Activated naive CD8-positive, alpha-beta T cell (primary cell): ENCODE results near the gene SUSD1.

ENCODE experiments used
- H3K27ac Mint-ChIP-seq: one replicate; pipeline ENCODE4 v1.8.0; 2021; ENCODE audit warnings: mixed read lengths
- H3K27me3 Mint-ChIP-seq: one replicate; pipeline ENCODE4 v1.8.0; 2021; ENCODE audit warnings: mixed read lengths
- H3K36me3 Mint-ChIP-seq: one replicate; pipeline ENCODE4 v1.8.0; 2021; ENCODE audit warnings: mixed read lengths
- H3K4me1 Mint-ChIP-seq: one replicate; pipeline ENCODE4 v1.8.0; 2021; ENCODE audit warnings: low read depth, mixed read lengths
- H3K4me3 Mint-ChIP-seq: one replicate; pipeline ENCODE4 v1.8.0; 2021; ENCODE audit warnings: mild to moderate bottlenecking, mixed read lengths
- H3K9me3 Mint-ChIP-seq: one replicate; pipeline ENCODE4 v1.8.0; 2021; ENCODE audit warnings: low read depth, mixed read lengths

SUSD1 gene

GRCh38 chr9:112184221-112184620 is 9.1 kb upstream of the SUSD1 start:
- H3K27me3 Mint-ChIP-seq = no peaks in the 10 kb centered on the region
- H3K4me1 Mint-ChIP-seq = peaks cover 20% of the 10 kb centered on the region
- H3K27ac Mint-ChIP-seq = no peak overlapping the region
- H3K4me3 Mint-ChIP-seq = no peak overlapping the region
- H3K36me3 Mint-ChIP-seq = peaks cover 7% of the 10 kb centered on the region
- H3K9me3 Mint-ChIP-seq = no peaks in the 10 kb centered on the region

DNA sequence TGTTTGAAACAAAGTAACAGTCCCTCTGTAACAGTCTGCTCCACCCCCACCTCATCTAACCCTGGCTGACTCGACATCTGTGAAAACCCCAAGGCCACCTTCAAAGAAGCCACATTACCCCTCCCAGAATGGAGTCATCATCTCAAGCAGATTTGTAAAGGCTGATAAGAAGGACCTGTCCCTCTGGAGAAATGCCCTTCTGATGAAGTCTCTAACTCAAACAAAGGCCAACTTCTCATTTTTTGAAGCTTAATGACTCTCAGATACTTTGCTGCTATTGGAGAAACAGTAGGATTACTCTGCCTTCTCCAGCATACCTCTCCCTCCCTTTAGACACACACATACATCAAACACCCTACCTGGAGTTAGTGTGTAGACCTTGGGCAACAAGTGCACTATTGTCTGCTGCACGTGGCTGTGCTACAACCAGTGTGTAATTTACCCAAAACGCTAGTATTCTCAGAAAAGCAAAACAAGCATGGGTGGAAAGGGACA is 5.3 kb upstream of the SUSD1 start:
- Mint-ChIP-seq H3K9me3 (no peaks in the 10 kb centered on the region), H3K27me3 (no peaks in the 10 kb centered on the region), H3K36me3 (peaks cover 4% of the 10 kb centered on the region), H3K27ac (peak overlapping the region; percentile 54), H3K4me1 (peaks cover 39% of the 10 kb centered on the region), H3K4me3 (peak overlapping the region; percentile 1)

GRCh38 chr9:112179816-112180215 is 4.7 kb upstream of the SUSD1 start:
- H3K27me3 Mint-ChIP-seq = no peaks in the 10 kb centered on the region
- no peaks in the 10 kb centered on the region for H3K9me3 Mint-ChIP-seq
- H3K27ac Mint-ChIP-seq = no peak overlapping the region
- H3K4me3 Mint-ChIP-seq = no peak overlapping the region
- peaks cover 4% of the 10 kb centered on the region for H3K36me3 Mint-ChIP-seq
- H3K4me1 Mint-ChIP-seq = peaks cover 40% of the 10 kb centered on the region

GRCh38 chr9:112176524-112176923 is 1.4 kb upstream of the SUSD1 start:
- H3K27ac Mint-ChIP-seq = peak overlapping the region; percentile 17
- H3K9me3 Mint-ChIP-seq = no peaks in the 10 kb centered on the region
- peak overlapping the region; percentile 69 for H3K4me3 Mint-ChIP-seq
- no peaks in the 10 kb centered on the region for H3K27me3 Mint-ChIP-seq
- H3K4me1 Mint-ChIP-seq = peaks cover 63% of the 10 kb centered on the region
- H3K36me3 Mint-ChIP-seq = no peaks in the 10 kb centered on the region

- Mint-ChIP-seq H3K27me3 (no peaks in the 10 kb centered on the region), H3K4me3 (peak overlapping the region; percentile 69), H3K4me1 (peaks cover 59% of the 10 kb centered on the region), H3K9me3 (no peaks in the 10 kb centered on the region), H3K27ac (peak overlapping the region; percentile 64), H3K36me3 (peaks cover 2% of the 10 kb centered on the region)
These were observed 759 bp upstream of the SUSD1 start for GRCh38 chr9:112175796-112176315.

- Mint-ChIP-seq H3K4me1 (peaks cover 52% of the 10 kb centered on the region), H3K9me3 (no peaks in the 10 kb centered on the region), H3K27me3 (no peaks in the 10 kb centered on the region)
These were observed 704 bp downstream of the SUSD1 start for GRCh38 chr9:112174222-112174964.

GRCh38 chr9:112173489-112174221 is 1.4 kb downstream of the SUSD1 start:
- H3K4me3 Mint-ChIP-seq = peak overlapping the region; percentile 89
- H3K4me1 Mint-ChIP-seq = peaks cover 58% of the 10 kb centered on the region
- peaks cover 4% of the 10 kb centered on the region for H3K36me3 Mint-ChIP-seq

More at GRCh38 chr9:112174222-112174964, 704 bp downstream of the SUSD1 start:
- Mint-ChIP-seq H3K27ac (peak overlapping the region; percentile 84), H3K36me3 (peaks cover 2% of the 10 kb centered on the region), H3K4me3 (peak overlapping the region; percentile 89)

DNA sequence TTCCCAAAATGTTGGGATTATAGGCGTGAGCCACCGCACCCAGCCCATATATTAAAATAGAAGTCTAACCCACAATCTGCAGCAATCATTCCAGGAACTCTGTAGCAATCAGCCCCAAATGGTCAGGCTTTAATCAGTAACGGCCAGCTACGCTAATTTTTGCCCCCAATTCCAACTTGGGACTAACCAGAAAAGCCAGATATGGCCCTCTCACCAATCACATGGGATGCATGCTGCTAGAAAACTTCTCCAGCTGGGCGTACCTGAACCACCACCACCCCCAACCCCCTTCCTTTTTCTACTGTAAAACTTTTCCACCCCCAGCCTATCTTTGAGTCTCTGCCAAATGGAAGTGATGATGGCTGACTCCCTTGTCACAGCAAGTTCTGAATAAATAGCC is 4.1 kb downstream of the SUSD1 start:
- peaks cover 59% of the 10 kb centered on the region for H3K4me1 Mint-ChIP-seq
- no peak overlapping the region for H3K4me3 Mint-ChIP-seq
- H3K27me3 Mint-ChIP-seq = no peaks in the 10 kb centered on the region
- no peaks in the 10 kb centered on the region for H3K9me3 Mint-ChIP-seq
- no peak overlapping the region for H3K27ac Mint-ChIP-seq
- H3K36me3 Mint-ChIP-seq = peaks cover 4% of the 10 kb centered on the region

More at GRCh38 chr9:112173489-112174221, 1.4 kb downstream of the SUSD1 start:
- no peaks in the 10 kb centered on the region for H3K9me3 Mint-ChIP-seq
- H3K27me3 Mint-ChIP-seq = no peaks in the 10 kb centered on the region
- peak overlapping the region; percentile 84 for H3K27ac Mint-ChIP-seq

DNA sequence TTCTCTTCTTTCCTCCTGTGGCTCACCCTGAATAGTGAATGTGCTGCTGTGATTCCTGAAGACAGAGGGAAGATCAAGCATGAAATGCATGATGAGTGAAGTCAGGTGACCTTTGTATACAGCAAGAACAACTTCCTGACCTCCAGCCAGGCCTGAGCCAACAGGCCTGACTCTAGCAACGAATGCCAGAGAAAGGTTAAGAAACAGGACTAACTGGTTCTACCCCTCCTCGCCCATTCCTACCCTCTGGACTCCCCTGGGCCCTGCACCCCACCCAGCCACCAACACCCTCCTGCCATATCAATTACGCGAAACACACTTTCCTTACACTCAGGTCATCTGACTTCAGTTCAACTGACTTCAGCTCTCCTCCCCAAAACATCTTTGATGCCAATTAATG is 4.9 kb downstream of the SUSD1 start:
- Mint-ChIP-seq H3K9me3 (no peaks in the 10 kb centered on the region), H3K4me3 (no peak overlapping the region), H3K36me3 (peaks cover 4% of the 10 kb centered on the region), H3K27me3 (no peaks in the 10 kb centered on the region), H3K4me1 (peaks cover 56% of the 10 kb centered on the region), H3K27ac (no peak overlapping the region)

- no peak overlapping the region for H3K27ac Mint-ChIP-seq
- H3K4me1 Mint-ChIP-seq = peaks cover 54% of the 10 kb centered on the region
- H3K4me3 Mint-ChIP-seq = no peak overlapping the region
- peaks cover 4% of the 10 kb centered on the region for H3K36me3 Mint-ChIP-seq
- no peaks in the 10 kb centered on the region for H3K9me3 Mint-ChIP-seq
- H3K27me3 Mint-ChIP-seq = no peaks in the 10 kb centered on the region
These were observed 5.7 kb downstream of the SUSD1 start for GRCh38 chr9:112169368-112169767.

DNA sequence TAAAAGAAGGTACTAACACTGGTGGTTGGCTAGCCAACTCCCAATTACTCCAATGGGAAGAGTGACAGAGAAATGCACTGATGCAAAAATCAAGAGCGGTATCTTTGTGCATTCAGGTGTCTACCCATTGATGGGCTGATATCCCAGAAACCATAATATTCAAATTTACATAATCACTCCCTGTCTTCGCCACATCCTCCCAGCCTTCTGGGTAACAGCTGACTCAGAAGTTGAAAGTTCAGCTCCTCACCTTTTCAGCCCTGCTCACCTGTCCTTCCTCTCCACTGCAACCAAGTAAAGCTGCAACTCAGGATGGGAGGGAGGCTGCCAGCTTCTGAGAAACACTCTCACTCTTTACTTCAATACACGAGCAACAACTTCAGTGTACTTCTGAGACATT is 6.9 kb downstream of the SUSD1 start:
- Mint-ChIP-seq H3K27ac (no peak overlapping the region), H3K4me1 (peaks cover 42% of the 10 kb centered on the region), H3K36me3 (peaks cover 4% of the 10 kb centered on the region), H3K9me3 (no peaks in the 10 kb centered on the region), H3K27me3 (no peaks in the 10 kb centered on the region), H3K4me3 (no peak overlapping the region)

DNA sequence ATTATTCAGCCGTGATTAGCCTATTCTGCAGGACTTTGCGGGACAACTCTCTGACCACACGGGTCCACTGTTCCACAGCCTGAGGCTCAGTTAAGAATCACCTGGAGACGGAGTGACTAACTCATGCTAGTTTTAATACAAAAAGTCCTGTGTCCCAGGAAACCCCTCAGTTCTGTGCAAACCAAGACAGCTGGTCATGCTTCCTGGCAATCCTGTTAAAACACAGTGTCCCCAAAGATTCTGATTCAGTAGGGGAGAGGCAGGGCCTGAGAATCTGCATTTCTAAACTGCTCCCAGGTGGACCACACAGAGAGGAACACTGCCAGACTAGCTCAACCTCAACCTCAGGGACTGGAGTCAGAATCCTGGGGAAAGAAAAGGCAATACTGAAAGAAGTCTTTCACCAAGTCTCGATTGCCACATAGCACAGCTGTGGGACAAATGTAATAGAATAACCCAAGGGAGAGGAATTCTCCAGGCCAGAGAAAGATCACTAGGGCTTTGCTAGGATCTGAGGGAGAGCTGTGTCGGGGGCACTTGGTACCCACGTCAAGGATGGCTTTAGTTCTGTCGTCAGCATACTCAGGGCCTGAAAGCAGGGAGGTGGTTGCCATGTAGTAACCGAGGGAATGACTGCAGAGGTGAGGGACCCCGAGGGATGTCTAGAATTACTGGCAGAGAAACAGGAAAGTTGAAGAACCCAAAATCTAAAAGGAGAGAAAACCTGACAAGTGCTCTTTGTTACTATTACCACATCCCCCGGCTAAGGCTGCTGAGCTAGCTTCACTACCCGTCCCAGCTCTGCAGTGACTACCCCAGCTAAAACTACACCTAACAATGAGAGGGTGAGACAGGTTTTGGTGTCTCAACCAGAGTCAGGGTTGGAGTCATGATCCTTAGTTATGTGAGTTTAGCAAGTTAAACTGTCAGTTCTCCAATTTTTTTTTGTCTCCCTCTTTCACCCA is 8.6 kb downstream of the SUSD1 start:
- H3K4me1 Mint-ChIP-seq = peaks cover 33% of the 10 kb centered on the region
- H3K4me3 Mint-ChIP-seq = no peak overlapping the region
- H3K27ac Mint-ChIP-seq = no peak overlapping the region

DNA sequence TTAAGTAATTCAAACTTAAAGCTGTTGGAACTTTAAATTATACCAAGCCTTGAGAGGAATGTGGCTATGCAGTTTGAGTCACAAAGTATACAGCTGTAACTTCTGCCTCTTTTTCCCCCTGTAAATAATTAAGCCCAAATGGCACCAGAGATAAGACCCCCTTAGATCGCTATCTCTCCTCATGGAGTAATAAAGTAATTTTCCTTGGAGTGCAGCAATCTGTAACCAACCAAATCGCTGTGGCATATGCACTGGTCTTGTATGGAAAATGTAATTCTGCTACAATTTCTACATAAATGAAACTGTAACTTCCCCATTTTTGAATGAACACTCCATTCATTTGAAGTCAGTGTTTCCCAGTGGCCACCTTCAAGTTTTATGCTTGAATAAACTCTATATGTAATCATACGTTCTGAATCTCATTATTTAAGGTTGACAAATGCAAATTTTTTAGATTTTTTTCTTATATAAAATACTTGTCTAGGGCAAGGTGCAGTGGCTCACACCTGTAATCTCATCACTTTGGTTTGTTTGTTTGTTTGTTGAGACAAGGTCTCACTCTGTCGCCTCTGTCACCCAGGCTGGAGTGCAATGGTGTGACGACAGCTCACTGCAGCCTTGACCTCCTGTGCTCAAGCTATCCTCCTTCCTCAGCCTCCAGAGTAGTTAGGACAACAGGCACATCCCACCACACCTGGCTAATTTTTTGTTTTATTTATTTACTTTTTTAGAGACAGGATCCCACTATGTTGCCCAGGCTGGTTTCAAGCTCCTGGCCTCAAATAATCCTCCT is 12.3 kb downstream of the SUSD1 start:
- H3K4me1 Mint-ChIP-seq = peaks cover 10% of the 10 kb centered on the region
- no peaks in the 10 kb centered on the region for H3K9me3 Mint-ChIP-seq
- no peaks in the 10 kb centered on the region for H3K36me3 Mint-ChIP-seq
- no peaks in the 10 kb centered on the region for H3K27me3 Mint-ChIP-seq
- H3K4me3 Mint-ChIP-seq = no peak overlapping the region
- H3K27ac Mint-ChIP-seq = no peak overlapping the region

More for the DNA sequence above, 8.6 kb downstream of the SUSD1 start:
- no peaks in the 10 kb centered on the region for H3K9me3 Mint-ChIP-seq
- H3K27me3 Mint-ChIP-seq = no peaks in the 10 kb centered on the region
- H3K36me3 Mint-ChIP-seq = peaks cover 4% of the 10 kb centered on the region

- H3K36me3 Mint-ChIP-seq = peaks cover 6% of the 10 kb centered on the region
- H3K27me3 Mint-ChIP-seq = no peaks in the 10 kb centered on the region
- H3K4me1 Mint-ChIP-seq = no peaks in the 10 kb centered on the region
- no peaks in the 10 kb centered on the region for H3K9me3 Mint-ChIP-seq
- H3K27ac Mint-ChIP-seq = no peak overlapping the region
- H3K4me3 Mint-ChIP-seq = no peak overlapping the region
These were observed 15.3 kb downstream of the SUSD1 start for GRCh38 chr9:112159781-112160180.
